HS-27A (cell line): ENCODE results near the gene TRIM2.
"Not testable (repeated sequence)": the region's sequence is repeated elsewhere in the genome, so short reads cannot be mapped to it uniquely, and the experiment has no call there.

Experiments used
- DNase-seq: peaks from one replicate; pipeline ENCODE4 v3.0.0-alpha.2; 2012; ENCODE audit warnings: low read depth, missing footprints

TRIM2 gene

DNA sequence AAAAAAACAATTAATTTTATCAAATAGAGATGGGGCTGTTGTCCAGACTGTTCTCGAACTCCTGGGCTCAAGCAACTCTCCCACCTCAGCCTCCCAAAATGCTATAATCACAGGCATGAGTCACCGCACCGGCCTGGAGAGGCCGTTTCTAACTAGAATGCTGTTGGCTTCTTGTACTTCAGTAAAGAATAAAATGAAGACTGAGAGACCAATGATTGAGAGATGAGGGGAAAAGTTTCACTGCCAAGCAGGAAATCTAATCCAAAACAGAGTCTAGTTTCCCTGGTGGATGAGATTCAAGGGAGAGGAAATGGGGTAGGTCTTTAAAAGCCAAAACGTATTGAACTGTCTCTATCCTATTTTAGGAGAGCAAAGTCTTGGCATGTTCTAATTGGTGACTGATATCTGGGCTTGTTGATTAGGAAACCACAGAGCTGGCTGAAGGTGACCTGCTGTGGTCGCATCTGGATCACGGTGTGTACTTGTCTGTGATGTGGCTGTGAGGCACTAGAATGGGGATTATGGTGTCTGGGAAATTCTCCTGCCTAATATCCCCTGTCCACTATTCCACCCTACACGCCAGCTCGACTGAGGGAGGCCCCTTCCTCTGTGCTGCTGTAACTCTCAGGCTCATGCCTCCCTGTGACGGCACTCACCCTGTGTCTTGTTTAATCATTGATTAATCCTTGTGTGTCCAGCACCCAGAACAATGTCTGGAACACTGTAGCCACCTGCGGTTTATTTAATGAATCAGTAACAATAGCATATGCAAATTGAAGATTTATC lies 15.0 kb upstream of the TRIM2 start:
- no peak for DNase-seq

- DNase-seq = no peak
Measured at GRCh38 chr4:153191795-153192363, 12.4 kb upstream of the TRIM2 start.

GRCh38 chr4:153197301-153197700 lies 6.9 kb upstream of the TRIM2 start:
- no peak for DNase-seq

GRCh38 chr4:153198719-153199118 lies 5.5 kb upstream of the TRIM2 start:
- DNase-seq = no peak

GRCh38 chr4:153203746-153204145 lies 497 bp upstream of the TRIM2 start:
- DNase-seq = not testable (repeated sequence)

GRCh38 chr4:153204728-153205648 lies 745 bp downstream of the TRIM2 start:
- DNase-seq = no peak

DNA sequence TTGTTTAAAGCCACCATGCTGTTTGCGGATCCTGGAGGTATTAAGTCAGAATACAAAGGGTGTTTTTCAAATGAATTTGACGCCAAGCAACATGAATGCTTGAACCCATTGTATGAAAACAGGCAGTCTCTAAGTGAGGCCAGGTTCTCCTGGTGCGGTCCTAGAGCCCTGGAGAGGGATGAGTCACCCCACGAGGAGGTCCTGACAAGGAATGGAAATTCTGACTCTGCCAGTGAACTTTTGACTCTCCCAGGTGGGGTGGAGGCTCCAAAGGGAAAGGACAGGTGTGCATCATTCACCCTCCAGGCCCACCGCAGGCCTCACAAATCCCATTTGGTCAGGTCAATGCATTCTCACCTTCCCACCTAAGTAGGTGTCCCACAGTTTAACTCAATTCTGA lies 1.5 kb downstream of the TRIM2 start:
- DNase-seq = no peak

DNA sequence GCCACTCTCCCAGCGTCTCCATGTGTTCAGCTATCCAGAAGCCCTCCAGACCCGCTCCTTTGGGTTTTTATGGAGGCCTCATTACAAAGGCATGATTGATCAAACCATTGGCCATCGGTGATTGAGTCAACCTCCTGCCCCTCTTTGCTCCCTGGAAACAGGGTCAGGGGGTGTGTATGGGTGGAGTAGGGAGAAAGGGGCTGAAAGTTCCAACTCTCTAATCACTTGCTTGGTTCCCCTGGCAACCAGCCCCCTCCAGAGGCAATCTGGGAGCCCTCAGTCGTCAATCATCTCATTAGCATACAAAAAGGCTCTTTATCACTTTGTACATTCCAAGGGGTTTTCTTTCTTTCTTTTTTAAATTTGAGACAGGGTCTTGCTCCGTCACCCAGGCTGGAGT lies 2.3 kb downstream of the TRIM2 start:
- no peak for DNase-seq

DNA sequence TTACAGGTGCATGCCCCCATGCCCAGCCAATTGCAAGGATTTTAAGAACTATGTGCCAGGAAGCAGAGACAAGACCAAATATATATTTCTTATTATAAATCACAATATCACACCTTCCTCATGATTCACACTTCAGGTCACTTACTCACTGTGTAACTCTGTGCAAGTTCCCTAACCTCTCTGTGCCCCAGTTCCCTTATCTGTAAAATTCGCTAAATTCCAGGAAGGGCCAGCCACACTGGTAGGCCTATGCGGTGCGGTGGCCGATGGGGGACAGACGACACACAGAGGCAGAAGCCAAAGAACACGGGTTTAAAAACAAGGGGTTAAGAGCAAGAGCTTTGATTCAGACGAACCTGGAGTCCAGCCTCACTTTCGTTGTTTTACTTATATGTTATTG lies 2.8 kb downstream of the TRIM2 start:
- no peak for DNase-seq

DNA sequence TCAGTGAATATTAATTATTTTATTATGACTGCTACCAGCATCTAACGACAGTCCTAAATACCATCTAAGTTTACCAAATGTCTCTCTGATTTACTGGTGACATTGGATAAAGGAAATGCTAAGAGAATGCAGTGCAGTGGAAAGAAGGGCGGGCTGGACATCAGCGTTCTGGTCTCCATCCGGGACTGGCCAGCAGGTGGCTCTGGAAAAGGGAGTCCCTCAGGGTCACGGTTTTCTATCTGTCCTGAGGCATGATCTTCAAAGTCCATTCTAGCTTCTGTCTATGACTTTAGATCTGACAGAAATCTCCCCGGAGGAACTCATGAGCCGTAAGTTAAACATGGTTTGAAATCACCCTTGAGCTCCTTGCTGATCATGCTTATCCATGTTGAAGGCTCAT lies 3.3 kb downstream of the TRIM2 start:
- DNase-seq = no peak

- DNase-seq = no peak
Measured at GRCh38 chr4:153209410-153209809, 5.2 kb downstream of the TRIM2 start.

GRCh38 chr4:153210727-153211126 lies 6.5 kb downstream of the TRIM2 start:
- no peak for DNase-seq

- DNase-seq = no peak
Measured at GRCh38 chr4:153211986-153212728, 7.9 kb downstream of the TRIM2 start.

GRCh38 chr4:153212736-153213135 lies 8.5 kb downstream of the TRIM2 start:
- no peak for DNase-seq

DNA sequence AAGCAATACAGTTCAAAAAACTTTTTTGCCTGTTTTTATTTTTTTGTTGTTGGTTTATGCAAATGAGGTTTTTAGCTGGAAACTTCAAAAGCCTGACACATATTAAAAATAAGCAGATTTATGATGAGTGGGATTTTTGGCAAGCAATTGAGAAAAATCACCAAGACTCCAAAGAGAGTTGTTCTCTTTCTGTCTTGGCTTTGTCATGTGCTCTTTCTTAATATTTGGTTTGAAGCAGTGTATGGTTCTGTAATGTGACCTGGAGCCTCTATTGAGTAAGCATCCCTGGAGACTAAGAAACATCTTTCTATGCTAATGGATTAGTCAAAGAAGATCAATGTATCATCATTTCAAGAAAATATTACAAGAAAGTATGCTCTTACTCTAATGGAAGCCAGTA lies 11.7 kb downstream of the TRIM2 start:
- DNase-seq = no peak

DNA sequence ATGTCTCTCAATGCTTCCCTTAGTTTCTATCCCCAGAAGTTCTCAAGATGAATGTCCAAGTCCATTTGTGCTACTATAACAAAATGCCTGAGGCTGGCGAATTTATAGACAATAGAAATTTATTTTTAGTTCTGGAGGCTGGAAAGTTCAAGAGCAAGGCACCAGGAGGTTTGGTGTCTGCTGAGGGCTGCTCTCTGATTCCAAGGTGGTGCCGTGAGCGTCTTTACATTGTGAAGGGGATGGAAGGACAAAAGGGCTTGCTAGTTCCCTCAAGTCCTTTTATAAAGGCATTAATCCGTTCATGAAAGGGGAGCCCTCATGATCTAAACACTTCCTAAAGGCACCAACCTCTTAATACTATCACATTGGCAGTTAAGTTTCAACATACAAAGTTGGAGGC lies 12.3 kb downstream of the TRIM2 start:
- no peak for DNase-seq

- no peak for DNase-seq
Measured at GRCh38 chr4:153217440-153217839, 13.2 kb downstream of the TRIM2 start.

GRCh38 chr4:153218961-153219360 lies 14.7 kb downstream of the TRIM2 start:
- DNase-seq = no peak

GRCh38 chr4:153220682-153221395 lies 16.6 kb downstream of the TRIM2 start:
- no peak for DNase-seq

DNA sequence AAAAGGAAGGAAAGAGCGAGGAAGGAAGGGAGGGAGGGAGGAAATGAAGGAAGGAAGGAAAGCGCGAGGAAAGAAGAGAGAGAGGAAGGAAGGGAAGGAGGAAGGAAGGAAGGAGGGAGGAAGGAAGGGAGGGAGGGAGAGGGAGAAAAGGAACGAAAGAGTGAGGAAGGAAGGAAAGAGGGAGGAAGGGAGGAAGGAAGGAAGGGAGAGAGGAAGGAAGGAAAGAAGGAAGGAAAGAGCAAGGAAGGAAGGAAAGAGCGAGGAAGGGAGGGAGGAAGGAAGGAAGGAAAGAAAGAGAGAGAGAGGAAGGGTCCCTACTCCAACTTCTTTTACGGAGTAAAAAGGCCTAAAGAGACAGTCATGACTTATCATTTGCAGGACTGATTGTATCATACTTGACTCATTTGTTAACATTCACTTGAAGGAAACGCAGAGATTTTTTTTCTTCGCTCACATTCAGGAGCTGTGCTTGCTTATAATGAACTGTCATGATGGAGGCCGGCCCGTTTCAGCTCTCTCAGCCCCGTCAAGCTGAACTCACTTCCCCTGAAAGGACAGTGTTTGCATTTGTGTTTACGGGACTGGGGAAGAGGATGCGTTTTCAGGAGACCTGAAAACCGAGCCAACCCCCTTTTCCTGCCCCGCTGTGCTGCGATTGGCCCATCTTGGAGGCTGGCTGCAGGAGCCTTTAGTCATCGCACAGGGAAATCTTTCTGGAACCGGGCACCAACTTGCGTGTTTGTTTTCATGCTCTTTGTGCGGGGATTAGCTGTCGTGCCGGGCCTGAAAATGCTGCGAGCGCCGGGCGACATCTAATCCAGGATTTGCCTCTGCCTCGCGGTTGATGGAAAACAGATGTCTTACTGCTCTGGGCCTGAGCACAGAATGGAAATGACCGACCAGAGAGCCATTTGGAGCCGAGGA lies 17.8 kb downstream of the TRIM2 start:
- peak; percentile 50 for DNase-seq
